MG63 (cell line): ENCODE measurements around the gene NME4. TPM values are rescaled to one million over a fixed set of nuclear protein-coding genes. Genes with fewer than 3 reads are reported as not detected.
A peak's percentile ranks its signal among the peaks of the same experiment; 100 is the strongest.

Experiments used
- DNase-seq: peaks from one replicate; pipeline ENCODE4 v3.0.0-alpha.2; 2020
- H3K27me3 ChIP-seq: fragments of 250-450 bp; sonication (Bioruptor Pico); 2 replicates; pipeline ENCODE4 v1.5.1; 2020; ENCODE audit warnings: mild to moderate bottlenecking, moderate library complexity
- H3K36me3 ChIP-seq: fragments of 250-450 bp; sonication (Bioruptor Pico); 2 replicates; pipeline ENCODE4 v1.5.1; 2020; ENCODE audit warnings: mild to moderate bottlenecking, moderate library complexity
- H3K4me3 ChIP-seq: fragments of 250-450 bp; sonication (Bioruptor Pico); 2 replicates; pipeline ENCODE4 v1.5.1; 2020; ENCODE audit warnings: mild to moderate bottlenecking, moderate library complexity
- H3K9me3 ChIP-seq: fragments of 250-450 bp; sonication (Bioruptor Pico); 2 replicates; pipeline ENCODE4 v1.5.1; 2020; ENCODE audit warnings: mild to moderate bottlenecking, moderate library complexity
- total RNA-seq: library from RNA; depleted of rRNA; stranded (reverse); fragments of >200 nt; shearing (Covaris generic); gene quantifications from 2 replicates; pipeline ENCODE4 v1.2.3, GENCODE V29; 2014; ENCODE audit warnings: low replicate concordance; rRNA removed

Gene NME4
- total RNA-seq, 1 experiment from 2014 or later: 350 TPM

GRCh38 chr16:426906-427249, 29.9 kb downstream of the NME4 start:
- DNase-seq: no peak
- no peaks in the 10 kb centered on the region for H3K9me3 ChIP-seq
- H3K4me3 ChIP-seq: peak overlapping the region; percentile 71
- peaks cover 11% of the 10 kb centered on the region for H3K36me3 ChIP-seq
- H3K27me3 ChIP-seq: no peaks in the 10 kb centered on the region

GRCh38 chr16:427250-427649, 30.3 kb downstream of the NME4 start:
- no peak for DNase-seq
- H3K36me3 ChIP-seq: peaks cover 11% of the 10 kb centered on the region
- H3K27me3 ChIP-seq: no peaks in the 10 kb centered on the region
- peak overlapping the region; percentile 71 for H3K4me3 ChIP-seq
- no peaks in the 10 kb centered on the region for H3K9me3 ChIP-seq

GRCh38 chr16:430904-431303, 33.9 kb downstream of the NME4 start:
- Histone ChIP-seq H3K4me3 (no peak overlapping the region), H3K36me3 (peaks cover 16% of the 10 kb centered on the region), H3K9me3 (no peaks in the 10 kb centered on the region), H3K27me3 (no peaks in the 10 kb centered on the region)
- DNase-seq: no peak

- DNase-seq: no peak
- Histone ChIP-seq H3K36me3 (peaks cover 21% of the 10 kb centered on the region), H3K27me3 (no peaks in the 10 kb centered on the region), H3K4me3 (no peak overlapping the region), H3K9me3 (no peaks in the 10 kb centered on the region)
Measured at GRCh38 chr16:440627-441026, 43.6 kb downstream of the NME4 start.

GRCh38 chr16:441447-441846, 44.4 kb downstream of the NME4 start:
- H3K27me3 ChIP-seq: no peaks in the 10 kb centered on the region
- no peak for DNase-seq
- no peak overlapping the region for H3K4me3 ChIP-seq
- no peaks in the 10 kb centered on the region for H3K9me3 ChIP-seq
- H3K36me3 ChIP-seq: peaks cover 21% of the 10 kb centered on the region

GRCh38 chr16:442976-443375, 46.0 kb downstream of the NME4 start:
- Histone ChIP-seq H3K36me3 (peaks cover 21% of the 10 kb centered on the region), H3K4me3 (no peak overlapping the region), H3K9me3 (no peaks in the 10 kb centered on the region), H3K27me3 (no peaks in the 10 kb centered on the region)
- no peak for DNase-seq

- peaks cover 20% of the 10 kb centered on the region for H3K36me3 ChIP-seq
- no peaks in the 10 kb centered on the region for H3K27me3 ChIP-seq
- H3K9me3 ChIP-seq: no peaks in the 10 kb centered on the region
- DNase-seq: no peak
- H3K4me3 ChIP-seq: no peak overlapping the region
Measured at GRCh38 chr16:444027-444426, 47.0 kb downstream of the NME4 start.

GRCh38 chr16:445566-445965, 48.6 kb downstream of the NME4 start:
- no peaks in the 10 kb centered on the region for H3K27me3 ChIP-seq
- DNase-seq: no peak
- no peaks in the 10 kb centered on the region for H3K9me3 ChIP-seq
- H3K4me3 ChIP-seq: no peak overlapping the region
- peaks cover 12% of the 10 kb centered on the region for H3K36me3 ChIP-seq

Other genes with a start within 250 kb of the NME4 start
- gene HBZ, start 244.6 kb upstream of the NME4 start, total RNA-seq: not detected in 2 replicates
- not detected in 2 replicates for gene HBM, start 231.2 kb upstream of the NME4 start, total RNA-seq
- gene HBA2, start 224.3 kb upstream of the NME4 start, total RNA-seq: not detected in 2 replicates
- gene HBA1, start 220.5 kb upstream of the NME4 start, total RNA-seq: not detected in 2 replicates
- not detected in 2 replicates for gene HBQ1, start 216.7 kb upstream of the NME4 start, total RNA-seq
- 45.1 and 58.4 TPM in 2 replicates for gene LUC7L, start 167.8 kb upstream of the NME4 start, total RNA-seq
- gene FAM234A, start 162.4 kb upstream of the NME4 start, total RNA-seq: 65.6 and 106 TPM in 2 replicates
- gene RGS11, start 121.3 kb upstream of the NME4 start, total RNA-seq: not detected in 2 replicates
- 5.9 TPM in 1 of 2 replicates, not detected in the other for gene ARHGDIG, start 116.6 kb upstream of the NME4 start, total RNA-seq
- gene PDIA2, start 114.0 kb upstream of the NME4 start, total RNA-seq: 3.1 TPM in 1 of 2 replicates, not detected in the other
- 46.9 and 48.3 TPM in 2 replicates for gene AXIN1, start 44.5 kb upstream of the NME4 start, total RNA-seq
- 172 and 192 TPM in 2 replicates for gene MRPL28, start 26.7 kb upstream of the NME4 start, total RNA-seq
- 34.2 and 35.5 TPM in 2 replicates for gene PGAP6, start 15.2 kb upstream of the NME4 start, total RNA-seq
- 31.6 and 37.1 TPM in 2 replicates for gene DECR2, start 4.7 kb downstream of the NME4 start, total RNA-seq
- gene RAB11FIP3, start 28.4 kb downstream of the NME4 start, total RNA-seq: 33.1 and 42.8 TPM in 2 replicates
- gene CAPN15, start 130.5 kb downstream of the NME4 start, total RNA-seq: 42.2 and 55.9 TPM in 2 replicates
- not detected in 2 replicates for gene PRR35, start 163.2 kb downstream of the NME4 start, total RNA-seq
- gene NHLRC4, start 169.8 kb downstream of the NME4 start, total RNA-seq: not detected in 2 replicates
- 13.1 and 31.7 TPM in 2 replicates for gene PIGQ, start 172.8 kb downstream of the NME4 start, total RNA-seq
- 12.4 and 20.8 TPM in 2 replicates for gene RAB40C, start 192.9 kb downstream of the NME4 start, total RNA-seq
- not detected in 2 replicates for gene WFIKKN1, start 233.8 kb downstream of the NME4 start, total RNA-seq
- 145 and 183 TPM in 2 replicates for gene METTL26, start 239.1 kb downstream of the NME4 start, total RNA-seq
- 22.2 and 50.3 TPM in 2 replicates for gene MCRIP2, start 244.6 kb downstream of the NME4 start, total RNA-seq